H1 (cell line): ENCODE results near the gene NFIX. TPM values are rescaled to one million over a fixed set of nuclear protein-coding genes. Genes with fewer than 3 reads are reported as not detected.

ENCODE experiments used
- BACH1 ChIP-seq: IDR thresholded peaks from 2 replicates; pipeline ENCODE4 v1.6.1; 2012; ENCODE audit warnings: low read length, improper control_type of control experiment
- CHD2 ChIP-seq: IDR thresholded peaks from 2 replicates; pipeline ENCODE4 v1.6.1; 2012; ENCODE audit warnings: low read length, improper control_type of control experiment
- CREB1 ChIP-seq: IDR thresholded peaks from 2 replicates; pipeline ENCODE4 v1.6.1; 2012; ENCODE audit warnings: inconsistent platforms
- EZH2 ChIP-seq: fragments of 200-600 bp; sonication (generic); IDR thresholded peaks from 2 replicates; pipeline ENCODE4 v1.7.1; 2012; ENCODE audit warnings: low read depth, mild to moderate bottlenecking, moderate library complexity, low read length, inconsistent platforms; ENCODE audit not compliant: severe bottlenecking
- NRF1 ChIP-seq: IDR thresholded peaks from 2 replicates; pipeline ENCODE4 v1.6.1; 2011; ENCODE audit warnings: mild to moderate bottlenecking, low read depth, low read length, improper control_type of control experiment
- POU5F1 ChIP-seq: IDR thresholded peaks from 2 replicates; pipeline ENCODE4 v1.6.1; 2011; ENCODE audit warnings: low read depth, mild to moderate bottlenecking, low read length, moderate library complexity
- RFX5 ChIP-seq: IDR thresholded peaks from 2 replicates; pipeline ENCODE4 v1.6.1; 2011; ENCODE audit warnings: low read depth, low read length, improper control_type of control experiment, borderline replicate concordance
- TAF1 ChIP-seq: IDR thresholded peaks from 2 replicates; pipeline ENCODE4 v1.6.1; 2011; ENCODE audit warnings: mild to moderate bottlenecking, low read depth, low read length
- YY1 ChIP-seq: IDR thresholded peaks from 2 replicates; pipeline ENCODE4 v1.6.1; 2011; ENCODE audit warnings: low read depth, mild to moderate bottlenecking, low read length
- polyA plus RNA-seq, 7 experiments: library from polyadenylated mRNA; depleted of rRNA in 3 of 7; stranded (reverse) in 5 of 7; unstranded in 2 of 7; fragments of >200 nt in 5 of 7; fragments of 200-250 nt in 2 of 7; gene quantifications; 1 replicate in 5 of 7; 2 replicates in 1 of 7; 4 replicates in 1 of 7; pipeline versions ENCODE4 v1.2.1 to v1.2.3, GENCODE V29; 2011 to 2013; ENCODE audit warnings: missing spikeins in 2 of 7, mixed read lengths in 2 of 7
- total RNA-seq: library from RNA; stranded (reverse); fragmentation: NEBNext Ultra II Directional; extraction: Animal tissue kit (Norgen Biotek cat#: 25700); gene quantifications from 2 replicates; pipeline ENCODE4 v1.2.1, GENCODE V29; 2021
- TF ChIP-seq, protein P1 (sequence below): fragments of 300-600 bp; sonication (generic); IDR thresholded peaks from 2 replicates; pipeline ENCODE4 v1.7.1; 2012; ENCODE audit warnings: low read length, moderate library complexity, mild to moderate bottlenecking, inconsistent platforms; ENCODE audit not compliant: insufficient replicate concordance
- TF ChIP-seq, protein P2 (sequence below), 3 experiments: IDR thresholded peaks; 1 replicate in 2 of 3; 2 replicates in 1 of 3; pipeline versions ENCODE4 v1.5.1 to v1.6.1; 2011; ENCODE audit warnings: low read length in 3 of 3, mild to moderate bottlenecking in 3 of 3, inconsistent platforms in 2 of 3, low read depth in 1 of 3, moderate library complexity in 1 of 3; ENCODE audit not compliant: insufficient read depth in 1 of 3; ENCODE audit errors: control extremely low read depth in 1 of 3

The NFIX gene
- total and polyA plus RNA-seq, 2 of the 8 experiments (the other 6 are each of a cell fraction or from before 2014, with no cell fraction given) = 0.03 to 0.20 TPM

DNA sequence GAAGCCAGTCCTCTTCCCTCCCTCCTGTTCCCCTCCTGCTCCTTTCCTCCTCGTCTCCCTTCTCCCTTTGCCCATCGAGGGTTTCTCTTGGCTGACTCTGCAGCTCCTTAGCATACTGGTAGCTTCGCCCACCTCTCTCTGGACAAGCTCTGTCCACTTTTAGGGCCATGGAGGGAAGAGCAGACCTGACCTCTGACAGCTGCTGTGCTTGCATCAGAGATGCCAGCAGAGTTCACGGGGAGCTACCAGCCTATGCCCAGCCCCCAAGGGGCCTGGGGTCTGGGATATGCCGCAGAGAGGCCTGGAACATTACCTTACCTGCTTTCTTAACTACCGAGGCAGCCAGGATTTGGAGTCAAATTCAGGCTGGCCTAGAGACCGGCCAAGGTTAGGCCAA is 87.7 kb downstream of the NFIX start (continued):
- TF ChIP-seq, protein P1, sequence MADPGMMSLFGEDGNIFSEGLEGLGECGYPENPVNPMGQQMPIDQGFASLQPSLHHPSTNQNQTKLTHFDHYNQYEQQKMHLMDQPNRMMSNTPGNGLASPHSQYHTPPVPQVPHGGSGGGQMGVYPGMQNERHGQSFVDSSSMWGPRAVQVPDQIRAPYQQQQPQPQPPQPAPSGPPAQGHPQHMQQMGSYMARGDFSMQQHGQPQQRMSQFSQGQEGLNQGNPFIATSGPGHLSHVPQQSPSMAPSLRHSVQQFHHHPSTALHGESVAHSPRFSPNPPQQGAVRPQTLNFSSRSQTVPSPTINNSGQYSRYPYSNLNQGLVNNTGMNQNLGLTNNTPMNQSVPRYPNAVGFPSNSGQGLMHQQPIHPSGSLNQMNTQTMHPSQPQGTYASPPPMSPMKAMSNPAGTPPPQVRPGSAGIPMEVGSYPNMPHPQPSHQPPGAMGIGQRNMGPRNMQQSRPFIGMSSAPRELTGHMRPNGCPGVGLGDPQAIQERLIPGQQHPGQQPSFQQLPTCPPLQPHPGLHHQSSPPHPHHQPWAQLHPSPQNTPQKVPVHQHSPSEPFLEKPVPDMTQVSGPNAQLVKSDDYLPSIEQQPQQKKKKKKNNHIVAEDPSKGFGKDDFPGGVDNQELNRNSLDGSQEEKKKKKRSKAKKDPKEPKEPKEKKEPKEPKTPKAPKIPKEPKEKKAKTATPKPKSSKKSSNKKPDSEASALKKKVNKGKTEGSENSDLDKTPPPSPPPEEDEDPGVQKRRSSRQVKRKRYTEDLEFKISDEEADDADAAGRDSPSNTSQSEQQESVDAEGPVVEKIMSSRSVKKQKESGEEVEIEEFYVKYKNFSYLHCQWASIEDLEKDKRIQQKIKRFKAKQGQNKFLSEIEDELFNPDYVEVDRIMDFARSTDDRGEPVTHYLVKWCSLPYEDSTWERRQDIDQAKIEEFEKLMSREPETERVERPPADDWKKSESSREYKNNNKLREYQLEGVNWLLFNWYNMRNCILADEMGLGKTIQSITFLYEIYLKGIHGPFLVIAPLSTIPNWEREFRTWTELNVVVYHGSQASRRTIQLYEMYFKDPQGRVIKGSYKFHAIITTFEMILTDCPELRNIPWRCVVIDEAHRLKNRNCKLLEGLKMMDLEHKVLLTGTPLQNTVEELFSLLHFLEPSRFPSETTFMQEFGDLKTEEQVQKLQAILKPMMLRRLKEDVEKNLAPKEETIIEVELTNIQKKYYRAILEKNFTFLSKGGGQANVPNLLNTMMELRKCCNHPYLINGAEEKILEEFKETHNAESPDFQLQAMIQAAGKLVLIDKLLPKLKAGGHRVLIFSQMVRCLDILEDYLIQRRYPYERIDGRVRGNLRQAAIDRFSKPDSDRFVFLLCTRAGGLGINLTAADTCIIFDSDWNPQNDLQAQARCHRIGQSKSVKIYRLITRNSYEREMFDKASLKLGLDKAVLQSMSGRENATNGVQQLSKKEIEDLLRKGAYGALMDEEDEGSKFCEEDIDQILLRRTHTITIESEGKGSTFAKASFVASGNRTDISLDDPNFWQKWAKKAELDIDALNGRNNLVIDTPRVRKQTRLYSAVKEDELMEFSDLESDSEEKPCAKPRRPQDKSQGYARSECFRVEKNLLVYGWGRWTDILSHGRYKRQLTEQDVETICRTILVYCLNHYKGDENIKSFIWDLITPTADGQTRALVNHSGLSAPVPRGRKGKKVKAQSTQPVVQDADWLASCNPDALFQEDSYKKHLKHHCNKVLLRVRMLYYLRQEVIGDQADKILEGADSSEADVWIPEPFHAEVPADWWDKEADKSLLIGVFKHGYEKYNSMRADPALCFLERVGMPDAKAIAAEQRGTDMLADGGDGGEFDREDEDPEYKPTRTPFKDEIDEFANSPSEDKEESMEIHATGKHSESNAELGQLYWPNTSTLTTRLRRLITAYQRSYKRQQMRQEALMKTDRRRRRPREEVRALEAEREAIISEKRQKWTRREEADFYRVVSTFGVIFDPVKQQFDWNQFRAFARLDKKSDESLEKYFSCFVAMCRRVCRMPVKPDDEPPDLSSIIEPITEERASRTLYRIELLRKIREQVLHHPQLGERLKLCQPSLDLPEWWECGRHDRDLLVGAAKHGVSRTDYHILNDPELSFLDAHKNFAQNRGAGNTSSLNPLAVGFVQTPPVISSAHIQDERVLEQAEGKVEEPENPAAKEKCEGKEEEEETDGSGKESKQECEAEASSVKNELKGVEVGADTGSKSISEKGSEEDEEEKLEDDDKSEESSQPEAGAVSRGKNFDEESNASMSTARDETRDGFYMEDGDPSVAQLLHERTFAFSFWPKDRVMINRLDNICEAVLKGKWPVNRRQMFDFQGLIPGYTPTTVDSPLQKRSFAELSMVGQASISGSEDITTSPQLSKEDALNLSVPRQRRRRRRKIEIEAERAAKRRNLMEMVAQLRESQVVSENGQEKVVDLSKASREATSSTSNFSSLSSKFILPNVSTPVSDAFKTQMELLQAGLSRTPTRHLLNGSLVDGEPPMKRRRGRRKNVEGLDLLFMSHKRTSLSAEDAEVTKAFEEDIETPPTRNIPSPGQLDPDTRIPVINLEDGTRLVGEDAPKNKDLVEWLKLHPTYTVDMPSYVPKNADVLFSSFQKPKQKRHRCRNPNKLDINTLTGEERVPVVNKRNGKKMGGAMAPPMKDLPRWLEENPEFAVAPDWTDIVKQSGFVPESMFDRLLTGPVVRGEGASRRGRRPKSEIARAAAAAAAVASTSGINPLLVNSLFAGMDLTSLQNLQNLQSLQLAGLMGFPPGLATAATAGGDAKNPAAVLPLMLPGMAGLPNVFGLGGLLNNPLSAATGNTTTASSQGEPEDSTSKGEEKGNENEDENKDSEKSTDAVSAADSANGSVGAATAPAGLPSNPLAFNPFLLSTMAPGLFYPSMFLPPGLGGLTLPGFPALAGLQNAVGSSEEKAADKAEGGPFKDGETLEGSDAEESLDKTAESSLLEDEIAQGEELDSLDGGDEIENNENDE = no peak
- TF ChIP-seq CREB1 (no peak), CHD2 (no peak), TAF1 (no peak), BACH1 (no peak), EZH2 (no peak), RFX5 (no peak), NRF1 (no peak), YY1 (no peak), POU5F1 (no peak)
- TF ChIP-seq, protein P2, sequence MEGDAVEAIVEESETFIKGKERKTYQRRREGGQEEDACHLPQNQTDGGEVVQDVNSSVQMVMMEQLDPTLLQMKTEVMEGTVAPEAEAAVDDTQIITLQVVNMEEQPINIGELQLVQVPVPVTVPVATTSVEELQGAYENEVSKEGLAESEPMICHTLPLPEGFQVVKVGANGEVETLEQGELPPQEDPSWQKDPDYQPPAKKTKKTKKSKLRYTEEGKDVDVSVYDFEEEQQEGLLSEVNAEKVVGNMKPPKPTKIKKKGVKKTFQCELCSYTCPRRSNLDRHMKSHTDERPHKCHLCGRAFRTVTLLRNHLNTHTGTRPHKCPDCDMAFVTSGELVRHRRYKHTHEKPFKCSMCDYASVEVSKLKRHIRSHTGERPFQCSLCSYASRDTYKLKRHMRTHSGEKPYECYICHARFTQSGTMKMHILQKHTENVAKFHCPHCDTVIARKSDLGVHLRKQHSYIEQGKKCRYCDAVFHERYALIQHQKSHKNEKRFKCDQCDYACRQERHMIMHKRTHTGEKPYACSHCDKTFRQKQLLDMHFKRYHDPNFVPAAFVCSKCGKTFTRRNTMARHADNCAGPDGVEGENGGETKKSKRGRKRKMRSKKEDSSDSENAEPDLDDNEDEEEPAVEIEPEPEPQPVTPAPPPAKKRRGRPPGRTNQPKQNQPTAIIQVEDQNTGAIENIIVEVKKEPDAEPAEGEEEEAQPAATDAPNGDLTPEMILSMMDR (IDR thresholded peaks at IDR 0.05; ENCODE audit: control extremely low read depth in 1 of 3, insufficient read depth in 1 of 3, low read depth in 1 of 3, low read length in 3 of 3) = no peak
